Osteoblast (primary cell): ENCODE results near the gene ADAMTS16. TPM values are rescaled to one million over a fixed set of nuclear protein-coding genes. Genes with fewer than 3 reads are reported as not detected.

Source experiments
- DNase-seq: peaks from one replicate; pipeline ENCODE4 v3.0.0; 2011; ENCODE audit warnings: low spot score, mixed read lengths; ENCODE audit not compliant: insufficient read length; ENCODE audit errors: missing footprints
- H2AFZ ChIP-seq: 2 replicates; pipeline ENCODE4 v1.6.0; 2011; ENCODE audit warnings: mild to moderate bottlenecking, low read length
- H3K27ac ChIP-seq: 2 replicates; pipeline ENCODE4 v1.5.1; 2011; ENCODE audit warnings: mild to moderate bottlenecking, low read depth, low read length, moderate library complexity
- H3K27me3 ChIP-seq: 2 replicates; pipeline ENCODE4 v1.6.0; 2012; ENCODE audit warnings: mild to moderate bottlenecking, control low read depth, inconsistent platforms, low read length, moderate library complexity; ENCODE audit not compliant: insufficient read depth
- H3K36me3 ChIP-seq: 2 replicates; pipeline ENCODE4 v1.5.1; 2011; ENCODE audit warnings: mild to moderate bottlenecking, low read length, control low read depth, moderate library complexity; ENCODE audit not compliant: insufficient read depth
- H3K4me1 ChIP-seq: 2 replicates; pipeline ENCODE4 v1.5.1; 2011; ENCODE audit warnings: mild to moderate bottlenecking, low read length, control low read depth, moderate library complexity; ENCODE audit not compliant: insufficient read depth
- H3K4me2 ChIP-seq: 2 replicates; pipeline ENCODE4 v1.6.0; 2011; ENCODE audit warnings: mild to moderate bottlenecking, low read length; ENCODE audit not compliant: insufficient read depth
- H3K4me3 ChIP-seq: fragments of 200-600 bp; sonication (generic); 3 replicates; pipeline ENCODE4 v1.5.1; 2012; ENCODE audit warnings: mild to moderate bottlenecking, low read length, inconsistent platforms; ENCODE audit not compliant: insufficient read depth
- H3K79me2 ChIP-seq: 2 replicates; pipeline ENCODE4 v1.6.0; 2012; ENCODE audit warnings: mild to moderate bottlenecking, low read length, control low read depth, inconsistent platforms; ENCODE audit not compliant: insufficient read depth
- H3K9me3 ChIP-seq: 2 replicates; pipeline ENCODE4 v1.5.1; 2011; ENCODE audit warnings: low read depth, low read length, control low read depth
- H4K20me1 ChIP-seq: 2 replicates; pipeline ENCODE4 v1.6.0; 2012; ENCODE audit warnings: mild to moderate bottlenecking, low read length, control low read depth; ENCODE audit not compliant: insufficient read depth
- CTCF ChIP-seq: IDR thresholded peaks from 2 replicates; pipeline ENCODE4 v1.5.1; 2011; ENCODE audit warnings: mild to moderate bottlenecking, low read depth, low read length, moderate library complexity; ENCODE audit errors: extremely low read depth
- total RNA-seq: library from RNA; depleted of rRNA; stranded (reverse); fragments of >200 nt; gene quantifications from 2 replicates; pipeline ENCODE4 v1.2.3, GENCODE V29; 2012

The ADAMTS16 gene
- total RNA-seq, 1 donor, result 1.4 TPM

GRCh38 chr5:5258564-5258963 lies 118.4 kb downstream of the ADAMTS16 start:
- H3K79me2 ChIP-seq, result no peaks in the 10 kb centered on the region
- H3K27me3 ChIP-seq, result no peaks in the 10 kb centered on the region
- H3K36me3 ChIP-seq, result no peaks in the 10 kb centered on the region
- H4K20me1 ChIP-seq, result no peaks in the 10 kb centered on the region
- H3K27ac ChIP-seq, result no peak overlapping the region
- no peaks in the 10 kb centered on the region for H3K4me1 ChIP-seq
- H2AFZ ChIP-seq, result no peak overlapping the region
- H3K4me3 ChIP-seq, result no peak overlapping the region
- no peak overlapping the region for H3K4me2 ChIP-seq
- TF ChIP-seq CTCF, result no peak
- no peaks in the 10 kb centered on the region for H3K9me3 ChIP-seq
- no peak for DNase-seq

GRCh38 chr5:5264727-5265126 lies 124.6 kb downstream of the ADAMTS16 start:
- DNase-seq, result no peak
- Histone ChIP-seq H3K4me3 (no peak overlapping the region), H3K36me3 (no peaks in the 10 kb centered on the region), H2AFZ (no peak overlapping the region), H3K4me2 (no peak overlapping the region), H3K27me3 (no peaks in the 10 kb centered on the region), H3K9me3 (no peaks in the 10 kb centered on the region), H3K4me1 (no peaks in the 10 kb centered on the region), H3K27ac (no peak overlapping the region), H4K20me1 (no peaks in the 10 kb centered on the region), H3K79me2 (no peaks in the 10 kb centered on the region)
- no peak for TF ChIP-seq CTCF

- no peaks in the 10 kb centered on the region for H4K20me1 ChIP-seq
- no peaks in the 10 kb centered on the region for H3K4me1 ChIP-seq
- no peaks in the 10 kb centered on the region for H3K36me3 ChIP-seq
- H3K27me3 ChIP-seq, result no peaks in the 10 kb centered on the region
- no peaks in the 10 kb centered on the region for H3K9me3 ChIP-seq
- TF ChIP-seq CTCF, result no peak
- no peak overlapping the region for H3K4me2 ChIP-seq
- no peak overlapping the region for H3K27ac ChIP-seq
- no peaks in the 10 kb centered on the region for H3K79me2 ChIP-seq
- no peak for DNase-seq
- no peak overlapping the region for H2AFZ ChIP-seq
- H3K4me3 ChIP-seq, result no peak overlapping the region
Measured at GRCh38 chr5:5266297-5266696, 126.2 kb downstream of the ADAMTS16 start.

- no peak overlapping the region for H2AFZ ChIP-seq
- no peak for DNase-seq
- no peak overlapping the region for H3K27ac ChIP-seq
- no peak for TF ChIP-seq CTCF
- H3K4me3 ChIP-seq, result no peak overlapping the region
- no peaks in the 10 kb centered on the region for H3K79me2 ChIP-seq
- H3K4me1 ChIP-seq, result peaks cover 3% of the 10 kb centered on the region
- no peaks in the 10 kb centered on the region for H3K36me3 ChIP-seq
- no peaks in the 10 kb centered on the region for H4K20me1 ChIP-seq
- H3K9me3 ChIP-seq, result no peaks in the 10 kb centered on the region
- H3K4me2 ChIP-seq, result no peak overlapping the region
- no peaks in the 10 kb centered on the region for H3K27me3 ChIP-seq
Measured at GRCh38 chr5:5270161-5270560, 130.0 kb downstream of the ADAMTS16 start.
